Neural progenitor cell (in vitro differentiated cells): ENCODE results near the gene MVB12B. TPM values are rescaled to one million over a fixed set of nuclear protein-coding genes. Genes with fewer than 3 reads are reported as not detected.

Experiments used
- DNase-seq: peaks from one replicate; pipeline ENCODE4 v3.0.0-alpha.2; 2016; ENCODE audit warnings: low spot score
- H2AFZ ChIP-seq: fragments of 200-600 bp; sonication (generic); replicated peaks from 2 replicates; pipeline ENCODE4 v1.6.1; 2016; ENCODE audit warnings: antibody characterized with exemption
- H3F3A ChIP-seq: fragments of 200-600 bp; sonication (generic); 2 replicates; pipeline ENCODE4 v1.6.1; 2016; ENCODE audit warnings: antibody characterized with exemption, low read depth
- H3K27ac ChIP-seq: fragments of 200-600 bp; sonication (generic); 2 replicates; pipeline ENCODE4 v1.5.1; 2016; ENCODE audit warnings: mild to moderate bottlenecking
- H3K27me3 ChIP-seq: fragments of 200-600 bp; sonication (generic); 2 replicates; pipeline ENCODE4 v1.6.1; 2016; ENCODE audit warnings: mild to moderate bottlenecking, moderate library complexity
- H3K36me3 ChIP-seq: fragments of 200-600 bp; sonication (generic); 2 replicates; pipeline ENCODE4 v1.5.1; 2016
- H3K4me1 ChIP-seq: fragments of 200-600 bp; sonication (generic); 2 replicates; pipeline ENCODE4 v1.6.1; 2016; ENCODE audit warnings: mixed run types
- H3K4me2 ChIP-seq: fragments of 200-600 bp; sonication (generic); 2 replicates; pipeline ENCODE4 v1.6.1; 2016
- H3K4me3 ChIP-seq: fragments of 200-600 bp; sonication (generic); 2 replicates; pipeline ENCODE4 v1.5.1; 2016
- H3K79me2 ChIP-seq: fragments of 200-600 bp; sonication (generic); 2 replicates; pipeline ENCODE4 v1.6.1; 2016; ENCODE audit warnings: low read depth
- H3K9ac ChIP-seq: fragments of 200-600 bp; sonication (generic); 2 replicates; pipeline ENCODE4 v1.6.1; 2016
- H3K9me3 ChIP-seq: fragments of 200-600 bp; sonication (generic); 2 replicates; pipeline ENCODE4 v1.5.1; 2016; ENCODE audit warnings: low read depth
- H4K20me1 ChIP-seq: fragments of 200-600 bp; sonication (generic); 2 replicates; pipeline ENCODE4 v1.6.1; 2016; ENCODE audit warnings: low read depth
- H3K27ac Mint-ChIP-seq: 3 replicates; pipeline ENCODE4 v1.8.0; 2021; ENCODE audit warnings: mixed read lengths
- H3K27me3 Mint-ChIP-seq: 2 replicates; pipeline ENCODE4 v1.8.0; 2022; ENCODE audit warnings: low read depth, mild to moderate bottlenecking, inconsistent platforms, moderate library complexity, mixed read lengths; ENCODE audit not compliant: insufficient read depth
- H3K36me3 Mint-ChIP-seq: 3 replicates; pipeline ENCODE4 v1.8.0; 2021; ENCODE audit warnings: mixed read lengths
- H3K4me1 Mint-ChIP-seq: 3 replicates; pipeline ENCODE4 v1.8.0; 2021; ENCODE audit warnings: mixed read lengths
- H3K4me3 Mint-ChIP-seq: 3 replicates; pipeline ENCODE4 v1.8.0; 2021; ENCODE audit warnings: mild to moderate bottlenecking, moderate library complexity, mixed read lengths
- H3K9me3 Mint-ChIP-seq: 3 replicates; pipeline ENCODE4 v1.8.0; 2020; ENCODE audit warnings: mixed read lengths
- CTCF ChIP-seq: fragments of 200-600 bp; sonication (generic); IDR thresholded peaks from 2 replicates; pipeline ENCODE4 v1.5.1; 2017; ENCODE audit warnings: antibody characterized with exemption, mild to moderate bottlenecking
- EZH2 ChIP-seq: fragments of 200-600 bp; sonication (generic); IDR thresholded peaks from 2 replicates; pipeline ENCODE4 v1.6.1; 2017; ENCODE audit warnings: antibody characterized with exemption, mild to moderate bottlenecking, moderate library complexity
- EZH2phosphoT487 ChIP-seq: fragments of 200-600 bp; sonication (generic); IDR thresholded peaks from 2 replicates; pipeline ENCODE4 v1.6.1; 2017; ENCODE audit warnings: antibody characterized with exemption
- total RNA-seq: library from RNA; depleted of rRNA; stranded (reverse); fragments of >200 nt; gene quantifications from 2 replicates; pipeline ENCODE4 v1.2.3, GENCODE V29; 2015; ENCODE audit warnings: low replicate concordance

The MVB12B gene
- total RNA-seq, 1 donor from 2014 or later, result 16.1 TPM

GRCh38 chr9:126423142-126423915 lies 96.7 kb downstream of the MVB12B start:
- H2AFZ ChIP-seq, result no peak overlapping the region
- Mint-ChIP-seq H3K27me3 (peaks cover 2% of the 10 kb centered on the region), H3K4me1 (peaks cover 22% of the 10 kb centered on the region), H3K36me3 (peaks cover 33% of the 10 kb centered on the region), H3K27ac (no peak overlapping the region), H3K4me3 (no peak overlapping the region), H3K9me3 (no peaks in the 10 kb centered on the region)
- H3K9me3 ChIP-seq, result no peaks in the 10 kb centered on the region
- H3K4me2 ChIP-seq, result no peak overlapping the region
- H3K79me2 ChIP-seq, result no peaks in the 10 kb centered on the region
- TF ChIP-seq EZH2 (no peak), EZH2phosphoT487 (no peak)
- H3K9ac ChIP-seq, result no peak overlapping the region
- peaks cover 36% of the 10 kb centered on the region for H3K4me1 ChIP-seq
- no peaks in the 10 kb centered on the region for H3K36me3 ChIP-seq
- H3K27me3 ChIP-seq, result no peaks in the 10 kb centered on the region
- H3K27ac ChIP-seq, result no peak overlapping the region
- no peak for DNase-seq
- peaks cover 20% of the 10 kb centered on the region for H3F3A ChIP-seq
- H3K4me3 ChIP-seq, result no peak overlapping the region
- peaks cover 16% of the 10 kb centered on the region for H4K20me1 ChIP-seq

- H3K36me3 Mint-ChIP-seq, result peaks cover 30% of the 10 kb centered on the region
- Histone ChIP-seq H3K4me1 (peaks cover 36% of the 10 kb centered on the region), H3K79me2 (no peaks in the 10 kb centered on the region), H3K27me3 (no peaks in the 10 kb centered on the region), H3F3A (peaks cover 20% of the 10 kb centered on the region), H4K20me1 (peaks cover 16% of the 10 kb centered on the region), H3K9ac (no peak overlapping the region), H3K27ac (no peak overlapping the region), H3K9me3 (no peaks in the 10 kb centered on the region), H3K4me2 (no peak overlapping the region), H3K4me3 (no peak overlapping the region), H3K36me3 (no peaks in the 10 kb centered on the region), H2AFZ (no peak overlapping the region)
- no peaks in the 10 kb centered on the region for H3K9me3 Mint-ChIP-seq
- no peak overlapping the region for H3K27ac Mint-ChIP-seq
- DNase-seq, result no peak
- no peak overlapping the region for H3K4me3 Mint-ChIP-seq
- TF ChIP-seq EZH2 (no peak), EZH2phosphoT487 (no peak), CTCF (no peak)
- H3K27me3 Mint-ChIP-seq, result peaks cover 2% of the 10 kb centered on the region
- peaks cover 22% of the 10 kb centered on the region for H3K4me1 Mint-ChIP-seq
Measured at GRCh38 chr9:126423916-126424185, 97.2 kb downstream of the MVB12B start.

- TF ChIP-seq CTCF, result no peak
- TF ChIP-seq EZH2phosphoT487, result no peak
- TF ChIP-seq EZH2, result no peak
- Histone ChIP-seq H3K27me3 (no peaks in the 10 kb centered on the region), H3K9ac (no peak overlapping the region)
Measured at GRCh38 chr9:126424511-126424910, 97.9 kb downstream of the MVB12B start.

GRCh38 chr9:126428534-126429175 lies 102.0 kb downstream of the MVB12B start:
- Mint-ChIP-seq H3K9me3 (no peaks in the 10 kb centered on the region), H3K27ac (no peak overlapping the region), H3K4me3 (no peak overlapping the region), H3K4me1 (peaks cover 10% of the 10 kb centered on the region), H3K36me3 (peaks cover 22% of the 10 kb centered on the region), H3K27me3 (no peaks in the 10 kb centered on the region)
- Histone ChIP-seq H4K20me1 (peaks cover 7% of the 10 kb centered on the region), H3K9ac (no peak overlapping the region), H2AFZ (no peak overlapping the region), H3K4me3 (no peak overlapping the region), H3K27ac (no peak overlapping the region), H3K79me2 (no peaks in the 10 kb centered on the region), H3K27me3 (no peaks in the 10 kb centered on the region), H3K4me2 (no peak overlapping the region), H3K9me3 (no peaks in the 10 kb centered on the region), H3K4me1 (peaks cover 23% of the 10 kb centered on the region), H3K36me3 (no peaks in the 10 kb centered on the region), H3F3A (no peaks in the 10 kb centered on the region)
- no peak for DNase-seq
- no peak for TF ChIP-seq EZH2
- TF ChIP-seq CTCF, result no peak

More at GRCh38 chr9:126424511-126424910, 97.9 kb downstream of the MVB12B start:
- Mint-ChIP-seq H3K36me3 (peaks cover 31% of the 10 kb centered on the region), H3K9me3 (no peaks in the 10 kb centered on the region), H3K4me1 (peaks cover 22% of the 10 kb centered on the region), H3K27ac (no peak overlapping the region), H3K27me3 (peaks cover 2% of the 10 kb centered on the region), H3K4me3 (no peak overlapping the region)
- no peaks in the 10 kb centered on the region for H3K9me3 ChIP-seq
- no peak overlapping the region for H3K27ac ChIP-seq
- H3F3A ChIP-seq, result peaks cover 20% of the 10 kb centered on the region
- H3K4me1 ChIP-seq, result peaks cover 36% of the 10 kb centered on the region
- DNase-seq, result no peak
- no peak overlapping the region for H3K4me3 ChIP-seq
- H4K20me1 ChIP-seq, result peaks cover 16% of the 10 kb centered on the region
- no peaks in the 10 kb centered on the region for H3K79me2 ChIP-seq
- no peak overlapping the region for H2AFZ ChIP-seq
- no peaks in the 10 kb centered on the region for H3K36me3 ChIP-seq
- H3K4me2 ChIP-seq, result no peak overlapping the region
